Lower leg skin (tissue), 3 donors: ENCODE measurements around the gene CAT.

ENCODE experiments used
- CTCF ChIP-seq, 3 donors: fragments of 450-650 bp; IDR thresholded peaks; one replicate each; pipeline ENCODE4 v1.5.1; 2016; ENCODE audit warnings: antibody characterized with exemption in 3 of 3, mild to moderate bottlenecking in 3 of 3, moderate library complexity in 2 of 3
- POLR2A ChIP-seq, 2 donors: fragments of 450-650 bp; IDR thresholded peaks; one replicate each; pipeline ENCODE4 v1.6.1; 2016 to 2017; ENCODE audit warnings: antibody characterized with exemption in 2 of 2, mild to moderate bottlenecking in 1 of 2, moderate library complexity in 1 of 2

GRCh38 chr11:34426766-34427185 lies 12.0 kb upstream of the CAT start:
- no peak for TF ChIP-seq CTCF (IDR thresholded peaks at IDR 0.05)
- TF ChIP-seq POLR2A (IDR thresholded peaks at IDR 0.05) = no peak
